Calu3 (cell line): ENCODE results near the gene STK10. TPM values are rescaled to one million over a fixed set of nuclear protein-coding genes. Genes with fewer than 3 reads are reported as not detected.

Source experiments
- BruUV-seq: library from RNA; stranded (reverse); fragments of 400-500 nt; replicated peaks from 2 replicates; lab custom pipeline; 2021; lab: Mats Ljungman, UMichigan
- CTCF ChIA-PET: fragments of 300-600 bp; sonication (Branson Sonifier 250); formaldehyde crosslinking; loops from one replicate; lab custom pipeline; 2022; ENCODE audit warnings: antibody characterized with exemption; lab: Charles Lee
- DNase-seq: peaks from one replicate; pipeline ENCODE4 v3.0.0; 2022
- H3K27ac Mint-ChIP-seq: one replicate; pipeline ENCODE4 v1.8.0; 2022; ENCODE audit warnings: mixed read lengths; ENCODE audit not compliant: unreplicated experiment
- H3K27me3 Mint-ChIP-seq: one replicate; pipeline ENCODE4 v1.8.0; 2022; ENCODE audit warnings: mixed read lengths; ENCODE audit not compliant: unreplicated experiment
- H3K36me3 Mint-ChIP-seq: one replicate; pipeline ENCODE4 v1.8.0; 2022; ENCODE audit warnings: mild to moderate bottlenecking, moderate library complexity, mixed read lengths; ENCODE audit not compliant: insufficient read depth, unreplicated experiment
- H3K4me1 Mint-ChIP-seq: one replicate; pipeline ENCODE4 v1.8.0; 2022; ENCODE audit warnings: mild to moderate bottlenecking, low read depth, mixed read lengths; ENCODE audit not compliant: unreplicated experiment
- H3K4me3 Mint-ChIP-seq: one replicate; pipeline ENCODE4 v1.8.0; 2022; ENCODE audit warnings: mild to moderate bottlenecking, low read depth, moderate library complexity, mixed read lengths; ENCODE audit not compliant: unreplicated experiment
- H3K9me3 Mint-ChIP-seq: one replicate; pipeline ENCODE4 v1.8.0; 2022; ENCODE audit warnings: low read depth, mixed read lengths; ENCODE audit not compliant: unreplicated experiment
- intact Hi-C: fragments of 100-400 bp; cut with micrococcal nuclease; formaldehyde crosslinking; loops from one replicate; pipeline ENCODE4 v1.10.0; 2022; ENCODE audit not compliant: unreplicated experiment
- total RNA-seq: library from RNA; stranded (reverse); gene quantifications from 2 replicates; pipeline ENCODE4 v1.2.3, GENCODE V29; 2022
- TF ChIP-seq, protein P1 (sequence below): fragments of 200-600 bp; IDR thresholded peaks from one replicate; pipeline ENCODE4 v1.8.0; 2022; ENCODE audit warnings: antibody characterized with exemption; ENCODE audit not compliant: unreplicated experiment

STK10 gene
- total RNA-seq, 1 experiment from 2014 or later, result 27.4 TPM

DNA sequence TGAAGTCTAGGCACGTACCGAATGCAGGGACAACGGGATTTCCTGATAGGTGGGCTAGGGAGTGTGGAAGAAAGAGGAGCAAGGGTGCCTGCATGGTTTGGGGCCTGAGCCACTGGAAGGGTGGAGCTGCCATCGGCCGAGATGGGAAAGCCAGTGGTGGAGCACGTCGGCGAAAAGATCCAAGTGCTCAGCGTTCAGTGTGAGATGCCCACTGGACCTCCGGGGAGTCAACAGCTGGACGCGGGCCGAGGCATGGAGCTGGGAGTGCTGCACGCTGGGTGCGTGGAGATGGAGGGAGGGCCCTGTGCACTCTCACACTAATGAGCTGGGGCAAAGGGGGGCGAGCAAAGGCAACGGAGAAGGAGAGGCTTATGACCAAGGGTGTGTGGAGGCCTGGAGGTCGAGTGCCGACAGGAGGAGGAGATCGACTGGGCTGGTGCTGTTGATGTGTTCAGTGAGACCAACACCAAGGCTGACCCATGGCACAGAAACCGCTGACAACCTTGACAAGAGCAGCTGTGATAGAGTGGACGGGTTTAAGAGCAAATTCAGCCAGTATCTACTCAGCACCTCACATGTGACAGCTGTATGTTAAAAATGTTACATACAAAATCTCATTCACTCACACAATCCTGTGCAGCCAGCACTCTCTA lies 85.7 kb downstream of the STK10 start:
- no TSS peak for BruUV-seq
- peaks cover 20% of the 10 kb centered on the region for H3K4me1 Mint-ChIP-seq
- TF ChIP-seq, protein P1, sequence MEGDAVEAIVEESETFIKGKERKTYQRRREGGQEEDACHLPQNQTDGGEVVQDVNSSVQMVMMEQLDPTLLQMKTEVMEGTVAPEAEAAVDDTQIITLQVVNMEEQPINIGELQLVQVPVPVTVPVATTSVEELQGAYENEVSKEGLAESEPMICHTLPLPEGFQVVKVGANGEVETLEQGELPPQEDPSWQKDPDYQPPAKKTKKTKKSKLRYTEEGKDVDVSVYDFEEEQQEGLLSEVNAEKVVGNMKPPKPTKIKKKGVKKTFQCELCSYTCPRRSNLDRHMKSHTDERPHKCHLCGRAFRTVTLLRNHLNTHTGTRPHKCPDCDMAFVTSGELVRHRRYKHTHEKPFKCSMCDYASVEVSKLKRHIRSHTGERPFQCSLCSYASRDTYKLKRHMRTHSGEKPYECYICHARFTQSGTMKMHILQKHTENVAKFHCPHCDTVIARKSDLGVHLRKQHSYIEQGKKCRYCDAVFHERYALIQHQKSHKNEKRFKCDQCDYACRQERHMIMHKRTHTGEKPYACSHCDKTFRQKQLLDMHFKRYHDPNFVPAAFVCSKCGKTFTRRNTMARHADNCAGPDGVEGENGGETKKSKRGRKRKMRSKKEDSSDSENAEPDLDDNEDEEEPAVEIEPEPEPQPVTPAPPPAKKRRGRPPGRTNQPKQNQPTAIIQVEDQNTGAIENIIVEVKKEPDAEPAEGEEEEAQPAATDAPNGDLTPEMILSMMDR, result no peak

DNA sequence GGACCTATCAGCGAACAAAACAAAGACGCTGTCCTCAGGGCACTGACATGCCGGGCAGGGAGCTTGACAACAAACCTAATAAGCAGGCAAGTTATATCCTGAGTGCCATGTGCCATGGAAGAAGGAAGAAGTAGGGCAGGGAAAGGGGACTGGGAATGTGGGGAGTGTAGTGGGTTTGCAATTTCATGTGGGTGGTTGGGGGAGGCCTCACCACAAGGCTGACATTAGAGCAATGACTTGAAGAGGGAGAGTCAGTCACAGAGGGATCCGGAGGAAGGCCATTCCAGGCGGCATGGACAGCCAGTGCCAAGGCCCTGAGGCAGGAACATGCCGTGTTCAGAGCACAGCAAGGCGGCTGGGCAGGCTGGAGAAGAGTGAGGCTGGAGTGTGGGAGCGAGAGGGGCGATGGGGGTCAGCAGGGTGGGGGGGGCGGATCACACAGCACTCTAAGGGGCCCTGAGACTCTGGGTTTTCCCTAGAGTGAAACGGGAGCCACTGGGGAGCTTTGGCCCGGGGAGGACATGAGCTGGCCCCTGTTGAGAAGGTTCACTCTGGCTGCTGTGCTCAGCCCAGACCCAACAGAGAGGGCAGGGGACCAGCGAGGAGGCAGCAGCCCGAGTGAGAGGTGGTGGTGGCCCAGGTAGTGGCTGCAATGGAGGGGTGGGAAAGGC lies 86.3 kb downstream of the STK10 start:
- Mint-ChIP-seq H3K27ac (no peak overlapping the region), H3K27me3 (no peaks in the 10 kb centered on the region), H3K36me3 (peaks cover 6% of the 10 kb centered on the region), H3K4me1 (peaks cover 20% of the 10 kb centered on the region), H3K4me3 (no peak overlapping the region), H3K9me3 (peaks cover 3% of the 10 kb centered on the region)
- intact Hi-C loops, result no loop called here
- BruUV-seq, result no TSS peak
- DNase-seq, result no peak
- CTCF ChIA-PET, result no interaction called here
- TF ChIP-seq, protein P1, result no peak

More for the DNA sequence above, 85.7 kb downstream of the STK10 start:
- no peak overlapping the region for H3K4me3 Mint-ChIP-seq
- H3K36me3 Mint-ChIP-seq, result peaks cover 6% of the 10 kb centered on the region
- peaks cover 3% of the 10 kb centered on the region for H3K9me3 Mint-ChIP-seq
- CTCF ChIA-PET, result interaction anchor here (0.6 kb wide), 1 partner anchor 206 kb away, joined by 3 read pairs; no protein-coding TSS in a partner anchor
- no peaks in the 10 kb centered on the region for H3K27me3 Mint-ChIP-seq
- H3K27ac Mint-ChIP-seq, result no peak overlapping the region
- intact Hi-C loops, result no loop called here
- DNase-seq, result no peak

DNA sequence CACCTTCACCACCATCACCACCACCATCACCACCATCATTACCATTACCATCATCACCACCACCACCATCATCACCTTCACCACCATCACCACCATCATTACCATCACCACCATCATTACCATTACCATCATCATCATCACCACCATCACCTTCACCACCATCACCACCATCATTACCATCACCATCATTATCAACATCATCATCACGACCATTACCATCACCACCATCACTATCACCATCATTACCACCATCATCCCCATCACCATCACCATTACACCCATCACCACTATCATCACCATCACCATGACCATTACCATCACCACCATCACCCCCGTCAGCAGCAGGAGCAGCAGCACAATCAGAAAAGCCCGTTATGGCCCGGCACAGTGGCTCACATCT lies 89.1 kb downstream of the STK10 start:
- Mint-ChIP-seq H3K4me1 (peaks cover 20% of the 10 kb centered on the region), H3K27me3 (no peaks in the 10 kb centered on the region), H3K9me3 (peaks cover 3% of the 10 kb centered on the region), H3K36me3 (peaks cover 9% of the 10 kb centered on the region), H3K27ac (no peak overlapping the region), H3K4me3 (no peak overlapping the region)
- intact Hi-C loops, result no loop called here
- DNase-seq, result no peak
- TF ChIP-seq, protein P1, result no peak
- no TSS peak for BruUV-seq
- CTCF ChIA-PET, result no interaction called here

DNA sequence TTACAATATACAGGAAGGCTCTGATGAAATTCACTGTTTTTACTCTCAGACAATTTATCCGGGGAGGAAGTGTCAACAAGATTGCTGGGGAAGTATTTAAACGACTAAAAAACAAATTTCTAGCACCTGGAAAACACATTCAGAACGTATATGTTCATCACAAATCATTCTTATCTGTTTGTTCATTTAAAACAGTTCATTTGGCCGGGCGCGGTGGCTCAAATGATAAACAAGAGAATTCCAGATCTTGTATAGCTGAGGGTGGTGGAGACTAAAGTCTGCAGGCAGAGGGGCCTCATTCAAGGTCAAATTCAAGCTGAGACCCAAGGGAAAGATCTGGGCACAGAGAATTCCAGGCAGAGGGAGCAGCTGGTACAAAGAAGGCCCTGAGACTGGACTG lies 90.0 kb downstream of the STK10 start:
- TF ChIP-seq, protein P1, result no peak
- Mint-ChIP-seq H3K4me3 (no peak overlapping the region), H3K27me3 (no peaks in the 10 kb centered on the region), H3K9me3 (peaks cover 3% of the 10 kb centered on the region), H3K36me3 (peaks cover 9% of the 10 kb centered on the region), H3K4me1 (peaks cover 14% of the 10 kb centered on the region), H3K27ac (no peak overlapping the region)
- no TSS peak for BruUV-seq
- intact Hi-C loops, result no loop called here
- CTCF ChIA-PET, result no interaction called here
- DNase-seq, result no peak
